Measurements from ENCODE around the gene TSPY3. TPM values are rescaled to one million over a fixed set of nuclear protein-coding genes. Genes with fewer than 3 reads are reported as not detected.
"Not testable (repeated sequence)": the region's sequence is repeated elsewhere in the genome, so short reads cannot be mapped to it uniquely, and the experiment has no call there.

The TSPY3 gene
- not detected in 2 replicates for total RNA-seq (2013; cell fraction: nucleolus; rRNA removed)
- total RNA-seq (2014; rRNA removed) (not detected in 2 replicates), total RNA-seq (2014; rRNA removed; fragmentation: Illumina TruSeq; extraction: Trizol) (not detected in 2 replicates), total RNA-seq (2021) (not detected in 2 replicates), polyA plus RNA-seq (2011; rRNA removed) (not detected in 2 replicates), polyA plus RNA-seq (2014; fragmentation: Illumina TruSeq; extraction: Trizol) (not detected in 2 replicates), polyA plus RNA-seq (2014; fragmentation: Nextera tagmentation; extraction: Ambion mirVana) (not detected), polyA plus RNA-seq (2014; rRNA removed) (not detected in 2 replicates), polyA plus RNA-seq (2016; fragmentation: Nextera tagmentation; extraction: Ambion mirVana) (not detected), polyA minus RNA-seq (2011; rRNA and poly(A)+ RNA removed) (not detected in 2 replicates), Bru-seq, nascent RNA (not detected), BruChase-seq, experiment 1, labeled RNA remaining after a 6-hour chase (not detected), BruChase-seq, experiment 2, labeled RNA remaining after a 2-hour chase (not detected)
- polyA plus RNA-seq (2011; ENCODE audit: low read depth) = not detected
- not detected in 2 replicates for polyA plus RNA-seq (2011; cell fraction: cytosol; rRNA removed)
- polyA plus RNA-seq (2011; cell fraction: nucleus; rRNA removed) = not detected in 2 replicates
- polyA plus RNA-seq (2012) = not detected in 2 replicates
- polyA minus RNA-seq (2011; cell fraction: cytosol; rRNA and poly(A)+ RNA removed) = not detected in 2 replicates
- polyA minus RNA-seq (2011; cell fraction: nucleus; rRNA and poly(A)+ RNA removed) = not detected in 2 replicates
- long read RNA-seq, experiment 1 = 0 reads
- long read RNA-seq, experiment 2 = 0 reads

- FAIRE-seq; H3K27ac ChIP-seq (ENCODE audit: control insufficient read depth, insufficient read depth); SMC1A ChIA-PET (ENCODE audit: uncharacterized antibody, unreplicated experiment); DNase-seq (ENCODE audit: low read depth, low spot score); intact Hi-C loops (cut with micrococcal nuclease; ENCODE audit: unreplicated experiment); H3K4me2 ChIP-seq (ENCODE audit: control insufficient read depth, insufficient read depth); H2AFZ ChIP-seq (ENCODE audit: control insufficient read depth, low read depth, low read length); H3K4me1 ChIP-seq (ENCODE audit: control insufficient read depth, insufficient read depth, low read length); H3K9ac ChIP-seq (ENCODE audit: control insufficient read depth, insufficient read depth, low read length); BruUV-seq (replicated peaks); RAD21 ChIA-PET (ENCODE audit: unreplicated experiment); H3K36me3 ChIP-seq (ENCODE audit: control insufficient read depth in 2 of 2, insufficient read depth in 2 of 2, low read length in 1 of 2); in situ Hi-C loops (cut with MboI); ATAC-seq; CTCF ChIA-PET; POLR2A ChIA-PET; H3K4me3 ChIP-seq; H4K20me1 ChIP-seq (ENCODE audit: control insufficient read depth, insufficient read depth); H3K79me2 ChIP-seq (ENCODE audit: control insufficient read depth, insufficient read depth, low read length); H3K9me3 ChIP-seq (replicated peaks; ENCODE audit: control insufficient read depth, insufficient read depth, low read length); H3K27me3 ChIP-seq (replicated peaks in 1 of 2; ENCODE audit: control insufficient read depth in 2 of 2, insufficient read depth in 2 of 2, low read length in 1 of 2): not testable (repeated sequence)
- no CpG with 5 or more reads among the region's 26 CpGs for WGBS (ENCODE audit: insufficient coverage, insufficient replicate concordance, low lambda C conversion rate, missing lambda C conversion rate)
Measured at GRCh38 chrY:9398121-9398520, at the start of gene TSPY3. TSS of gene TSPY3 (plus strand) at chrY:9398421. CDS start at chrY:9398467, 46 bp downstream.

GRCh38 chrY:9357497-9357896 lies 40.7 kb upstream of the TSPY3 start, which contains the start of gene TSPY8:
TSS of gene TSPY8 (plus strand) at chrY:9357797. CDS start at chrY:9357843, 46 bp downstream.
- H3K4me3 ChIP-seq; H3K27me3 ChIP-seq (replicated peaks in 1 of 2; ENCODE audit: control insufficient read depth in 2 of 2, insufficient read depth in 2 of 2, low read length in 1 of 2); RAD21 ChIA-PET (ENCODE audit: unreplicated experiment); intact Hi-C loops (cut with micrococcal nuclease; ENCODE audit: unreplicated experiment); POLR2A ChIA-PET; H4K20me1 ChIP-seq (ENCODE audit: control insufficient read depth, insufficient read depth); H3K36me3 ChIP-seq (ENCODE audit: control insufficient read depth in 2 of 2, insufficient read depth in 2 of 2, low read length in 1 of 2); SMC1A ChIA-PET (ENCODE audit: uncharacterized antibody, unreplicated experiment); H3K4me2 ChIP-seq (ENCODE audit: control insufficient read depth, insufficient read depth); DNase-seq (ENCODE audit: low read depth, low spot score); H3K27ac ChIP-seq (ENCODE audit: control insufficient read depth, insufficient read depth); H3K9ac ChIP-seq (ENCODE audit: control insufficient read depth, insufficient read depth, low read length); ATAC-seq; FAIRE-seq; H2AFZ ChIP-seq (ENCODE audit: control insufficient read depth, low read depth, low read length); CTCF ChIA-PET; H3K4me1 ChIP-seq (ENCODE audit: control insufficient read depth, insufficient read depth, low read length); in situ Hi-C loops (cut with MboI); BruUV-seq (replicated peaks); H3K9me3 ChIP-seq (replicated peaks; ENCODE audit: control insufficient read depth, insufficient read depth, low read length); H3K79me2 ChIP-seq (ENCODE audit: control insufficient read depth, insufficient read depth, low read length): not testable (repeated sequence)
- no CpG with 5 or more reads among the region's 25 CpGs for WGBS (ENCODE audit: insufficient coverage, insufficient replicate concordance, low lambda C conversion rate, missing lambda C conversion rate)

- POLR2A ChIA-PET; H3K36me3 ChIP-seq (ENCODE audit: control insufficient read depth in 2 of 2, insufficient read depth in 2 of 2, low read length in 1 of 2); CTCF ChIA-PET; BruUV-seq (replicated peaks); FAIRE-seq; RAD21 ChIA-PET (ENCODE audit: unreplicated experiment); H3K4me3 ChIP-seq; H3K9me3 ChIP-seq (replicated peaks; ENCODE audit: control insufficient read depth, insufficient read depth, low read length); in situ Hi-C loops (cut with MboI); DNase-seq (ENCODE audit: low read depth, low spot score); H3K4me1 ChIP-seq (ENCODE audit: control insufficient read depth, insufficient read depth, low read length); H3K9ac ChIP-seq (ENCODE audit: control insufficient read depth, insufficient read depth, low read length); H4K20me1 ChIP-seq (ENCODE audit: control insufficient read depth, insufficient read depth); ATAC-seq; H3K4me2 ChIP-seq (ENCODE audit: control insufficient read depth, insufficient read depth); SMC1A ChIA-PET (ENCODE audit: uncharacterized antibody, unreplicated experiment); H2AFZ ChIP-seq (ENCODE audit: control insufficient read depth, low read depth, low read length); H3K27me3 ChIP-seq (replicated peaks in 1 of 2; ENCODE audit: control insufficient read depth in 2 of 2, insufficient read depth in 2 of 2, low read length in 1 of 2); H3K27ac ChIP-seq (ENCODE audit: control insufficient read depth, insufficient read depth); H3K79me2 ChIP-seq (ENCODE audit: control insufficient read depth, insufficient read depth, low read length); intact Hi-C loops (cut with micrococcal nuclease; ENCODE audit: unreplicated experiment): not testable (repeated sequence)
- WGBS (ENCODE audit: insufficient coverage, insufficient replicate concordance, low lambda C conversion rate, missing lambda C conversion rate) = no CpG with 5 or more reads among the region's 26 CpGs
Measured at GRCh38 chrY:9396527-9396926, 1.7 kb upstream of the TSPY3 start.

Measured in GM12878 (cell line).